GM10266 (cell line): Measurements from ENCODE around the gene ACOXL.

Experiments used
- DNase-seq: peaks from one replicate; pipeline ENCODE4 v3.0.0; 2012; ENCODE audit errors: extremely low spot score
- TF ChIP-seq, protein P1 (sequence below): IDR thresholded peaks from 2 replicates; pipeline ENCODE4 v1.5.1; 2012; ENCODE audit warnings: mild to moderate bottlenecking, low read depth; ENCODE audit not compliant: control insufficient read depth, insufficient read depth; ENCODE audit errors: missing control alignments

ACOXL gene

DNA sequence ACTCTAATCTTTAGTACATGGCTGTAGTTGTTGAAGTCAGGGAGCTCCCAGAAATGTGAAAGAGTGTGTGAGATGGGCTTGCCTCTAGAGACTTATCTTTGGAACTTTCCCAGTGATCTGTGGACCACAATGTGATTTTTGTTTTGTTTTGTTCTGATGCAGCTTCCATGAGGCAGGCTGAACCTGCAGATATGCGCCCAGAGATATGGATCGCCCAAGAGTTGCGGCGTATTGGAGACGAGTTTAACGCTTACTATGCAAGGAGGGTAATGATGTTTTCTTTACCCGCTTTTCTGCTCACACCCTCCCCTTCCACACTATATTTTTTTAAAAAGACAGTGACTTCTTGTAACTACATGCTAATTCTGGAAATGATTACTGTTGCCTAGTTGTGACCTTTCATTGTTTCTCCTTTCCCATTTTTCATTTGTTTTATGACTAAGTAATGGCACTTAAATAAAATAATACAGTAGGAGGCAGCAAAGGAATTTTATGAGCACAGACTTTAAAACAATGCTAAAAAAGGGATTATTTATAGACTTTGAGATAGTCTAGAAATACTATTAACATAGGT, 417.6 kb downstream of the ACOXL start:
- TF ChIP-seq, protein P1, sequence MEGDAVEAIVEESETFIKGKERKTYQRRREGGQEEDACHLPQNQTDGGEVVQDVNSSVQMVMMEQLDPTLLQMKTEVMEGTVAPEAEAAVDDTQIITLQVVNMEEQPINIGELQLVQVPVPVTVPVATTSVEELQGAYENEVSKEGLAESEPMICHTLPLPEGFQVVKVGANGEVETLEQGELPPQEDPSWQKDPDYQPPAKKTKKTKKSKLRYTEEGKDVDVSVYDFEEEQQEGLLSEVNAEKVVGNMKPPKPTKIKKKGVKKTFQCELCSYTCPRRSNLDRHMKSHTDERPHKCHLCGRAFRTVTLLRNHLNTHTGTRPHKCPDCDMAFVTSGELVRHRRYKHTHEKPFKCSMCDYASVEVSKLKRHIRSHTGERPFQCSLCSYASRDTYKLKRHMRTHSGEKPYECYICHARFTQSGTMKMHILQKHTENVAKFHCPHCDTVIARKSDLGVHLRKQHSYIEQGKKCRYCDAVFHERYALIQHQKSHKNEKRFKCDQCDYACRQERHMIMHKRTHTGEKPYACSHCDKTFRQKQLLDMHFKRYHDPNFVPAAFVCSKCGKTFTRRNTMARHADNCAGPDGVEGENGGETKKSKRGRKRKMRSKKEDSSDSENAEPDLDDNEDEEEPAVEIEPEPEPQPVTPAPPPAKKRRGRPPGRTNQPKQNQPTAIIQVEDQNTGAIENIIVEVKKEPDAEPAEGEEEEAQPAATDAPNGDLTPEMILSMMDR, result no peak

DNA sequence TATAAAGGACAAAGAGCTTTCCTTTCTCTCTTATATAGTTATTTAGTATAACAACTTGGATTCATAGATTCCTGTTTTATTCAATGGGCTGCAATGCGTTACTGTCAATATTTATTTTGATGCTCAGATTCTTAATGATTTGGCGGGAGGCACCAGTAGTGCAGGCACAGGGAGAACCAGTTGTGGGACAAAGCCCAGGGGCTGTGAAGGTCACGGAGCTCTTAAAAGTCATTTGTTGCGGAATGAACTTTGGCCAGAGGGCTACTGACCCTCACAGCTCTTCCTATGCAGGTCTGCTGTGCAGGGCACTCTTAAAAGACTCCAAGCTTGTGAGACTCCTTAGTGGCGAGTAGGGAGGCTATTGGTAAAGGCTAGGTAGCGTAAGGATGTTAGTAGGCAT, 422.4 kb downstream of the ACOXL start:
- DNase-seq, result no peak
- TF ChIP-seq, protein P1, result no peak

More for the DNA sequence above, 417.6 kb downstream of the ACOXL start:
- DNase-seq, result no peak

DNA sequence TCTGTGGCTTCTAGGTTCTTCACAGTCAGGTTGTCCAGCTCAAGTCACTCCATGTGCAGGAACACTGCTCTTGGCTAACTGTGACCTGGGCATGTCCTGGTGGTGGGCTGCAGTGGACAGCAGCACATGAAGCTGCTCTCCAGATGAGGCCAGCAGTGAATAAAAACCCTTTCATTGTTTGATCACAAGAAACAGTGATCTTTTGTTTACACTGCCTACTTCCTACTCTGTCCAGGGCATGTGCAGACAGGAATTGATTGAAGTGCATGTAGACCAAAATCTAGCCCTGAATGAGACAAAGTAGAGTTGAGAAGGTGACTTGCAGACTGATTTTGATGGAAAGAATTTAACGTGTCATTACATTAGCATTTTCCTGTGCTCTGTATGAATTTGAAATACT, 423.2 kb downstream of the ACOXL start:
- DNase-seq, result no peak
- TF ChIP-seq, protein P1, result no peak

DNA sequence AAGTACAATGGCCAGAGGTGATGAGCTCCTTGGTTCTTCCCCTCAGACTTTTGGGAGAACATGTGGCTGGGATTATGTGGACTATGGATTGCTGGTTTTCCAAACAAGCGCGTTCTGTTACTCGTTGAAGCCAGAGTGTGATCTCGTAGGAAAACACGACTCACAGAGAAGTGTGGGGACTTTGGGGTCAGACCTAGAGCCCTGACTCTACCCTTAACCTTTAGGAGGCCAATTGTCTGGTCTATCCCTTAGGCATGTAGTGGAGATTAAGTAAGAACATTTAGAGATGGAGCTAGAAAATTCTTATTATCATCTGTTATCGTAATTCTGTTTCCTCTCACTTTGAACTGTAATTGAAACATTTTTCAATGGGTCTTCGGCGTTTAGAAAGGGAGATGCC, 424.2 kb downstream of the ACOXL start:
- DNase-seq, result no peak
- TF ChIP-seq, protein P1, result no peak

DNA sequence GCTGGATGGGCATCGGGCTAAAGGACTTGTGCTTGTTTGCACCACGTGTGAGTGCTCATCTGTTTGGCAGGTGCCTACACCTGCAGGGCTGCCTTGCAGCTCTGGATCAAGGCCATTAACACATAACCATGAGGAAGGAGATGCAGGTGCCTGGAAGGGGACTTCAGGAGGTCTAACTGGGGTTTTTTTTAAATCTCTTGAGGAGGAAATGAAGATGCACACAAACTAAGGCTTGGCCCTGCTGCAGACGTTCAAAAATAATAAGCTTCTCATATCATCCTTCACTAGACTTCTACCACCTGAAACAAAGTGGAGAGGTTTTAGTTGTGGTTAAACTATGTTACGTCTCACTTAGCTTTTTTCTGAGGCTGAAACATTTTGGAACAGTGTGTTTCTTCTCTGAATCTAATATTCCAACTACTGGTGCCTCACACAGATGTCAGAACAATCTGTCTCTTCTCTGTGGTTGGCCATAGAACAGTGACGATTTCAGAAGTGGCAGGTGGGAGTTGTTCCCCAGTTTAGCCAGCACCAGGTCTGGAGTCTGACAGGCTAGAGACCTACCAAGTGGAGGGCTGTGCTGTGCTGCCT, 424.8 kb downstream of the ACOXL start:
- TF ChIP-seq, protein P1, result no peak
- no peak for DNase-seq

DNA sequence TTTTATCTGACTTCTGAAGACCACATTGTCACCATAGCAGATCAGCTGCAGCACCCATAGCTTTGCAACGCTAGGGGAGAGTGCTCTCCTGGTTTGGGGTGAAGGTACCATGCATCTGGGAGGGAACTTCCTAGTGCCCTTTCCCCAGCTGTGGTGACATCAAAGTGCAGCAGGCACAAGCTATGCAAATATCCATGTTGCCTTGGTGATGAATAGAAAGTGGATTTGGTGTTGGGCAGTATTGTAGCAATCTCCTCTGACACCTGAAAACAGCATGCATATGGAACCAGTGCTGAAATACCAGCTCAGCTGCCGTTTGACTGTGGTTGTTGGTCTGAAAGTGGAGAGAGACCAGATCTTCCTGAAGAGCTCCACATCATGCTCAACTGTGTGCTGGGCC, 425.4 kb downstream of the ACOXL start:
- TF ChIP-seq, protein P1, result no peak
- DNase-seq, result no peak

DNA sequence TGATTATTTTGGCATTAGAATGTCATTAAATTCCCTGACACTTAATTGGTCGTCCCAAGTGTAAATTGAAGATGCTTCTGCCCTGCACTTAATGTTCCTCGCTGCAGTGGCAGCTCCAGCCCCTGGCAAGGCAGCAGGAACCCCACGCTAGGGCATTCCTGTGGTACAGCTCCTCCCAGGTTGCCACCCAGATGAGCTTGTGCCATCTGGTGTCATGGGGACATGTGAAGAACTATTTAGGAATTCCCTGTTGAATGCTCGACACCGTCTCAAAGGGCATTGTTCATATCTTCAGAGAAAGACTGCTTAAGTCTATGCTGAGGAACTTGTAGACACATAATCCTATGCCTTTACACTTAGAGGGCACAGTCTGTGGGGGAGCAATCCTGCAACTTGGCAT, 427.3 kb downstream of the ACOXL start:
- DNase-seq, result no peak
- TF ChIP-seq, protein P1, result no peak
